Measurements from ENCODE around the gene MBNL1.

The MBNL1 gene

GRCh38 chr3:152253514-152253913, 15.2 kb upstream of the MBNL1 start:
- DNase-seq = no peak

GRCh38 chr3:152254041-152254440, 14.7 kb upstream of the MBNL1 start:
- no peak for DNase-seq

GRCh38 chr3:152255290-152255689, 13.4 kb upstream of the MBNL1 start:
- DNase-seq = no peak

GRCh38 chr3:152256851-152257562, 11.7 kb upstream of the MBNL1 start:
- no peak for DNase-seq

- peak in 1 of 2 donors; percentile 72 for DNase-seq
Measured at GRCh38 chr3:152257563-152258035, 11.1 kb upstream of the MBNL1 start.

GRCh38 chr3:152258448-152259393, 10.0 kb upstream of the MBNL1 start:
- DNase-seq = peak; percentile 76 to 88

- no peak for DNase-seq
Measured at GRCh38 chr3:152259468-152259867, 9.3 kb upstream of the MBNL1 start.

GRCh38 chr3:152260026-152260425, 8.7 kb upstream of the MBNL1 start:
- no peak for DNase-seq

GRCh38 chr3:152260529-152260928, 8.2 kb upstream of the MBNL1 start:
- DNase-seq = no peak

GRCh38 chr3:152261329-152261728, 7.4 kb upstream of the MBNL1 start:
- DNase-seq = no peak

GRCh38 chr3:152263711-152264110, 5.0 kb upstream of the MBNL1 start:
- no peak for DNase-seq

- DNase-seq = no peak
Measured at GRCh38 chr3:152264378-152264777, 4.4 kb upstream of the MBNL1 start.

- no peak for DNase-seq
Measured at GRCh38 chr3:152266221-152266995, 2.3 kb upstream of the MBNL1 start.

GRCh38 chr3:152267831-152268554, 736 bp upstream of the MBNL1 start:
- DNase-seq = no peak

GRCh38 chr3:152269056-152269830, 514 bp downstream of the MBNL1 start:
- peak; percentile 68 to 79 for DNase-seq

GRCh38 chr3:152269831-152270734, 1.4 kb downstream of the MBNL1 start:
- peak in 1 of 2 donors; percentile 55 for DNase-seq

GRCh38 chr3:152270937-152271336, 2.2 kb downstream of the MBNL1 start:
- DNase-seq = no peak

GRCh38 chr3:152271501-152272236, 2.9 kb downstream of the MBNL1 start:
- no peak for DNase-seq

GRCh38 chr3:152272771-152273242, 4.1 kb downstream of the MBNL1 start:
- DNase-seq = no peak

GRCh38 chr3:152276681-152277080, 8.0 kb downstream of the MBNL1 start:
- DNase-seq = no peak
